HL-60 (cell line): ENCODE measurements around the gene FH.

Source experiments
- DNase-seq, 2 experiments: peaks; one replicate each; pipeline ENCODE4 v3.0.0-alpha.2; 2010 to 2020; ENCODE audit warnings: low read depth in 1 of 2, low spot score in 1 of 2
- H3K27ac ChIP-seq: fragments of 250-450 bp; sonication (Bioruptor Pico); replicated peaks from 2 replicates; pipeline ENCODE4 v1.5.1; 2020; ENCODE audit warnings: mild to moderate bottlenecking, moderate library complexity
- H3K27me3 ChIP-seq: fragments of 250-450 bp; sonication (Bioruptor Pico); 2 replicates; pipeline ENCODE4 v1.5.1; 2021; ENCODE audit warnings: mild to moderate bottlenecking, moderate library complexity; ENCODE audit not compliant: insufficient read depth, poor library complexity, severe bottlenecking
- H3K4me3 ChIP-seq: replicated peaks from 2 replicates; pipeline ENCODE4 v1.5.1; 2011; ENCODE audit warnings: mild to moderate bottlenecking, control low read depth, low read length; ENCODE audit not compliant: insufficient read depth
- GABPA ChIP-seq: IDR thresholded peaks from 2 replicates; pipeline ENCODE4 v1.6.1; 2012; ENCODE audit warnings: low read depth
- POLR2AphosphoS5 ChIP-seq: IDR thresholded peaks from 2 replicates; pipeline ENCODE4 v1.6.1; 2012; ENCODE audit warnings: low read depth
- SPI1 ChIP-seq: IDR thresholded peaks from 2 replicates; pipeline ENCODE4 v1.6.1; 2012; ENCODE audit warnings: low read depth, mild to moderate bottlenecking, borderline replicate concordance
- TF ChIP-seq, protein P1 (sequence below): IDR thresholded peaks from 2 replicates; pipeline ENCODE4 v1.6.1; 2012; ENCODE audit warnings: low read depth; ENCODE audit not compliant: insufficient replicate concordance
- TF ChIP-seq, protein P2 (sequence below): IDR thresholded peaks from one replicate; pipeline ENCODE4 v1.5.1; 2011; ENCODE audit warnings: low read length, control low read depth, inconsistent platforms; ENCODE audit not compliant: insufficient read depth

The FH gene

GRCh38 chr1:241536304-241536703 is 16.7 kb upstream of the FH start:
- DNase-seq, result no peak
- H3K4me3 ChIP-seq, result no peak overlapping the region
- H3K27me3 ChIP-seq, result no peaks in the 10 kb centered on the region
- no peak overlapping the region for H3K27ac ChIP-seq
- TF ChIP-seq, protein P1, sequence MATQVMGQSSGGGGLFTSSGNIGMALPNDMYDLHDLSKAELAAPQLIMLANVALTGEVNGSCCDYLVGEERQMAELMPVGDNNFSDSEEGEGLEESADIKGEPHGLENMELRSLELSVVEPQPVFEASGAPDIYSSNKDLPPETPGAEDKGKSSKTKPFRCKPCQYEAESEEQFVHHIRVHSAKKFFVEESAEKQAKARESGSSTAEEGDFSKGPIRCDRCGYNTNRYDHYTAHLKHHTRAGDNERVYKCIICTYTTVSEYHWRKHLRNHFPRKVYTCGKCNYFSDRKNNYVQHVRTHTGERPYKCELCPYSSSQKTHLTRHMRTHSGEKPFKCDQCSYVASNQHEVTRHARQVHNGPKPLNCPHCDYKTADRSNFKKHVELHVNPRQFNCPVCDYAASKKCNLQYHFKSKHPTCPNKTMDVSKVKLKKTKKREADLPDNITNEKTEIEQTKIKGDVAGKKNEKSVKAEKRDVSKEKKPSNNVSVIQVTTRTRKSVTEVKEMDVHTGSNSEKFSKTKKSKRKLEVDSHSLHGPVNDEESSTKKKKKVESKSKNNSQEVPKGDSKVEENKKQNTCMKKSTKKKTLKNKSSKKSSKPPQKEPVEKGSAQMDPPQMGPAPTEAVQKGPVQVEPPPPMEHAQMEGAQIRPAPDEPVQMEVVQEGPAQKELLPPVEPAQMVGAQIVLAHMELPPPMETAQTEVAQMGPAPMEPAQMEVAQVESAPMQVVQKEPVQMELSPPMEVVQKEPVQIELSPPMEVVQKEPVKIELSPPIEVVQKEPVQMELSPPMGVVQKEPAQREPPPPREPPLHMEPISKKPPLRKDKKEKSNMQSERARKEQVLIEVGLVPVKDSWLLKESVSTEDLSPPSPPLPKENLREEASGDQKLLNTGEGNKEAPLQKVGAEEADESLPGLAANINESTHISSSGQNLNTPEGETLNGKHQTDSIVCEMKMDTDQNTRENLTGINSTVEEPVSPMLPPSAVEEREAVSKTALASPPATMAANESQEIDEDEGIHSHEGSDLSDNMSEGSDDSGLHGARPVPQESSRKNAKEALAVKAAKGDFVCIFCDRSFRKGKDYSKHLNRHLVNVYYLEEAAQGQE, result no peak
- TF ChIP-seq SPI1 (no peak), POLR2AphosphoS5 (no peak), GABPA (no peak)
- TF ChIP-seq, protein P2, sequence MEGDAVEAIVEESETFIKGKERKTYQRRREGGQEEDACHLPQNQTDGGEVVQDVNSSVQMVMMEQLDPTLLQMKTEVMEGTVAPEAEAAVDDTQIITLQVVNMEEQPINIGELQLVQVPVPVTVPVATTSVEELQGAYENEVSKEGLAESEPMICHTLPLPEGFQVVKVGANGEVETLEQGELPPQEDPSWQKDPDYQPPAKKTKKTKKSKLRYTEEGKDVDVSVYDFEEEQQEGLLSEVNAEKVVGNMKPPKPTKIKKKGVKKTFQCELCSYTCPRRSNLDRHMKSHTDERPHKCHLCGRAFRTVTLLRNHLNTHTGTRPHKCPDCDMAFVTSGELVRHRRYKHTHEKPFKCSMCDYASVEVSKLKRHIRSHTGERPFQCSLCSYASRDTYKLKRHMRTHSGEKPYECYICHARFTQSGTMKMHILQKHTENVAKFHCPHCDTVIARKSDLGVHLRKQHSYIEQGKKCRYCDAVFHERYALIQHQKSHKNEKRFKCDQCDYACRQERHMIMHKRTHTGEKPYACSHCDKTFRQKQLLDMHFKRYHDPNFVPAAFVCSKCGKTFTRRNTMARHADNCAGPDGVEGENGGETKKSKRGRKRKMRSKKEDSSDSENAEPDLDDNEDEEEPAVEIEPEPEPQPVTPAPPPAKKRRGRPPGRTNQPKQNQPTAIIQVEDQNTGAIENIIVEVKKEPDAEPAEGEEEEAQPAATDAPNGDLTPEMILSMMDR, result no peak

- no peak overlapping the region; the same call in 1 of the 2 replicates for H3K27ac ChIP-seq
- TF ChIP-seq GABPA (no peak), POLR2AphosphoS5 (no peak), SPI1 (no peak)
- TF ChIP-seq, protein P2, result no peak
- TF ChIP-seq, protein P1, result no peak
- H3K27me3 ChIP-seq, result no peaks in the 10 kb centered on the region
- no peak overlapping the region for H3K4me3 ChIP-seq
- peak in 1 of 2 experiments; percentile 6 for DNase-seq
Measured at GRCh38 chr1:241533326-241534115, 14.0 kb upstream of the FH start.

DNA sequence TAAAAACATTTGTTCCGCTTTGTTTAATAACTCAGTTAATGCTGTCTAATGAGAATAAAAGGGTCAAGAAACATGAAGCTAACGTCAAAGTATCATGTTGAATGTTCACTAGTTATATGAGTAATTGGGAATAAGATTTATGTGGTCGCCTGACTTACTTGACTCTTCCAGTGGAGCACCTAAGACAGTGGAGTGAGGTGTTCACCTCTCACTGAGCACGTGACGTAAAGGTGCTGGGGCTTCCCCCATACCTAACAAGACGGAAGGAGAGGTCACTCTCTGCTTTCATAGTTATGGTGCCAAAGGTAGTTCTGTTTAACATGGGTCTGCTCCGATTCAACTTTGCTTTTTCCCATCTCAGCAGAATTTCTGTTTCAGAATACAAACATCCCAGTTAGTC is 13.3 kb upstream of the FH start:
- H3K27ac ChIP-seq, result no peak overlapping the region
- H3K4me3 ChIP-seq, result no peak overlapping the region
- TF ChIP-seq, protein P2, result no peak
- TF ChIP-seq, protein P1, result no peak
- TF ChIP-seq SPI1 (no peak), POLR2AphosphoS5 (no peak), GABPA (no peak)
- no peaks in the 10 kb centered on the region for H3K27me3 ChIP-seq
- DNase-seq, result no peak
